Lower leg skin (tissue), 4 donors: ENCODE measurements around the gene ZCCHC7. TPM values are rescaled to one million over a fixed set of nuclear protein-coding genes. Genes with fewer than 3 reads are reported as not detected.

Experiments
- DNase-seq, 2 donors: peaks; one replicate each; pipeline ENCODE4 v3.0.0-alpha.2; 2019; ENCODE audit warnings: low spot score in 2 of 2
- H3K4me3 ChIP-seq: fragments of 200-600 bp; sonication (generic); 2 replicates; pipeline ENCODE4 v1.5.1; 2017; ENCODE audit warnings: mild to moderate bottlenecking, low read depth; ENCODE audit not compliant: poor library complexity, severe bottlenecking
- CTCF ChIP-seq, 3 donors: fragments of 450-650 bp; IDR thresholded peaks; one replicate each; pipeline ENCODE4 v1.5.1; 2016; ENCODE audit warnings: antibody characterized with exemption in 3 of 3, mild to moderate bottlenecking in 3 of 3, moderate library complexity in 2 of 3
- POLR2A ChIP-seq, 2 donors: fragments of 450-650 bp; IDR thresholded peaks; one replicate each; pipeline ENCODE4 v1.6.1; 2016 to 2017; ENCODE audit warnings: antibody characterized with exemption in 2 of 2, mild to moderate bottlenecking in 1 of 2, moderate library complexity in 1 of 2
- WGBS, 2 donors: methylation state at CpG; one replicate each; pipeline ENCODE4 v1.1.5; 2018; 5-methylcytosine and 5-hydroxymethylcytosine counted together
- intact Hi-C: fragments of 100-400 bp; cut with DNase I; formaldehyde crosslinking; loops from one replicate; pipeline ENCODE4 v1.15.0; 2023; ENCODE audit warnings: low total_unique reads
- total RNA-seq, 4 donors: library from RNA; depleted of rRNA; stranded (reverse); fragments of >200 nt; gene quantifications; one replicate each; pipeline ENCODE4 v1.1.0, GENCODE V29; 2016

The ZCCHC7 gene
- total RNA-seq, 4 donors from 2014 or later: 12.2 to 17.6 (median 15.7) TPM

DNA sequence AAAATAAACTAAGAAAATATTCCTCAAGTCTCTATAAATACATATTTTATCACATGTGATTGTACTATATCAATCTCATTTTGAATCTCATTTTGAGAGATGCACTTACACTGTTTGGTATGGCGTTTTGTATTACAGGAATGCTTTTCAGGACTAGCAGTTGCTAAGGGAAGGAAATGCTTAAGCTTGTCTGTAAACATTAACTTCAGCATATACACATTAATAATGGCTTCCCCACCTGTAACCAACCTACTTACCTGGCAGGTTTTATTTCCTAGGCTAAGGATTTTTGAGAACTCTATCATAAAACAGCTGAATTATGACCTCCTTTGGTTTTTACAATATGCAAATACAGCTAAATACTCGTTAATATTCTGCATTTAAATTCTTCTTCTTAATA lies 161.2 kb downstream of the ZCCHC7 start:
- WGBS, 2 donors: 76 to 87% methylated on average over 2 of the region's 2 CpGs
- no peak overlapping the region for H3K4me3 ChIP-seq
- intact Hi-C loops: no loop called here
- TF ChIP-seq POLR2A (IDR thresholded peaks at IDR 0.05): no peak
- TF ChIP-seq CTCF (IDR thresholded peaks at IDR 0.05): no peak
- DNase-seq: no peak

DNA sequence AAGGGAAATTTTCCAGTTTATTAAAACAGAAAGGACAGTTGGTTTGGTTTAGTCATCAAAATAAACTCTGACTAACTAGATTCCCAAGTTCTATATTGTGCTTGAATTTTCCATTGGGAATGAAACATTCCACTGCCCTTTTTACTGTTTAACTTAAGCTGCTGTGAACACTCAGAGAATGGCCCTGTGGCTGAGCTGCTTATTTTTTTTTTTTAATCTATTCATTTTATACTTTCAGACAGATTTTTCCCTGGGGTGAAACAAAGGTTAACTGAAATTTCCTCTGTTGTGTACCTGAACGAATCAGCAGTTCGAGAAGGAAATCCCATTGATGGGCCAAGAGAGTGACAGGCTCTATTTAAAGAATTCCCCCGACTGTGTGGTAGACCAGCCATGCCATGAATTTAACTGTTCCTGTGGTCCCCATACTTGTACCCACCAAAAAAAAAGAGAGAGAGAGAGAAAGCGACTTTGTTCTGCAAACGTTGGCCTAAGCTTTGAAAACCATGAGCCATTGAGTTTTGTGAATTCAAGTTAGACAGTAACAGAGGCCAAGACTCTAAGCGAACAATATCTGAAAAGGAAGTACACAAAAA lies 163.5 kb downstream of the ZCCHC7 start:
- DNase-seq: no peak
- intact Hi-C loops: loop anchor here (1.0 kb wide), 1 partner anchor 13 kb away; no protein-coding TSS in a partner anchor
- no peak overlapping the region for H3K4me3 ChIP-seq
- TF ChIP-seq CTCF (IDR thresholded peaks at IDR 0.05) (no peak), POLR2A (IDR thresholded peaks at IDR 0.05) (no peak)
- 70 to 76% methylated on average over 6 of the region's 6 CpGs for WGBS, 2 donors

GRCh38 chr9:37284636-37285035 lies 164.3 kb downstream of the ZCCHC7 start:
- no peak overlapping the region for H3K4me3 ChIP-seq
- intact Hi-C loops: no loop called here

GRCh38 chr9:37286530-37287175 lies 166.3 kb downstream of the ZCCHC7 start:
- no peak overlapping the region for H3K4me3 ChIP-seq
- intact Hi-C loops: no loop called here
- WGBS, 2 donors: 77 to 86% methylated on average over 6 of the region's 6 CpGs
- no peak for DNase-seq
- no peak for TF ChIP-seq CTCF (IDR thresholded peaks at IDR 0.05)
- no peak for TF ChIP-seq POLR2A (IDR thresholded peaks at IDR 0.05)

More at GRCh38 chr9:37284636-37285035, 164.3 kb downstream of the ZCCHC7 start:
- no peak for DNase-seq
- WGBS, 2 donors: 78 to 82% methylated on average over 1 of the region's 1 CpG
- TF ChIP-seq CTCF (IDR thresholded peaks at IDR 0.05) (no peak), POLR2A (IDR thresholded peaks at IDR 0.05) (no peak)

DNA sequence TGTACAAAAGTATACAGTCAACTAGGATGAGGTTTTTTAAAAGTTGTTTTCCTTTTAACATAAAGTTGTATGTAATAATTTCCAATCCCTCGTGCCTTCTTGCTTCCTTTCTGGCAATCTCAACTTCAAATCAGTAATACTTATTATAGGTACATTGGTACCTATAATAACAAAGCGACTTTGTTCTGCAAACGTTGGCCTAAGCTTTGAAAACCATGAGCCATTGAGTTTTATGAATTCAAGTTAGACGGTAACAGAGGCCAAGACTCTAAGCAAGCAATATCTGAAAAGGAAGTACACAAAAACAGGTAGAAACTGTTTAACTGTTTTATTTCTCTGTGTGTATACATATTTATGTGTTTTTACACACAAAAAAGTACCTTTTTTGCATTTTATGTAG lies 166.9 kb downstream of the ZCCHC7 start:
- H3K4me3 ChIP-seq: no peak overlapping the region
- no peak for TF ChIP-seq CTCF (IDR thresholded peaks at IDR 0.05)
- no peak for TF ChIP-seq POLR2A (IDR thresholded peaks at IDR 0.05)
- intact Hi-C loops: no loop called here
- 71 to 92% methylated on average over 4 of the region's 4 CpGs for WGBS, 2 donors
- no peak for DNase-seq
